Measurements from ENCODE around the gene TNP2. TPM values are rescaled to one million over a fixed set of nuclear protein-coding genes. Genes with fewer than 3 reads are reported as not detected.

Gene TNP2
- total RNA-seq, 5 donors from 2014 or later (not counting 1 experiment from before 2014, with no cell fraction given), result not detected

GRCh38 chr16:11219178-11219577 lies 49.9 kb downstream of the TNP2 start:
- no peak for ATAC-seq (replicated peaks in 1 of 4)
- Mint-ChIP-seq H3K27me3 (no peaks in the 10 kb centered on the region), H3K4me1 (peaks cover 16 to 33% (median 29%) of the 10 kb centered on the region in 3 donors), H3K36me3 (peaks cover 11% of the 10 kb centered on the region), H3K27ac (no peak overlapping the region), H3K9me3 (peaks cover 0 to 13% (median 7%) of the 10 kb centered on the region in 3 donors), H3K4me3 (no peak overlapping the region)
- no peak overlapping the region for H3K4me3 ChIP-seq (ENCODE audit: control insufficient read depth in 1 of 2, extremely low read depth in 1 of 2, low read length in 1 of 2)
- H3K9me3 ChIP-seq, result no peaks in the 10 kb centered on the region
- 38% methylated on average over 2 of the region's 4 CpGs for WGBS (ENCODE audit: insufficient coverage)
- no peak for DNase-seq
- ChIA-PET POLR2A (interaction anchor here in 1 of 2 donors (0.6 kb wide), 1 partner anchor 43 kb away, joined by 11 read pairs; no protein-coding TSS in a partner anchor), CTCF (interaction anchor here in 1 of 2 donors (0.6 to 1.3 kb wide), 2 partner anchors 36 to 164 kb away, joined by 3 to 4 read pairs; no protein-coding TSS in a partner anchor)
- no peaks in the 10 kb centered on the region for H3K36me3 ChIP-seq (ENCODE audit: control insufficient read depth in 2 of 2, extremely low read depth in 1 of 2, insufficient read depth in 1 of 2, low read length in 1 of 2)
- no peaks in the 10 kb centered on the region for H3K27me3 ChIP-seq (replicated peaks in 1 of 2; ENCODE audit: control insufficient read depth in 2 of 2, extremely low read depth in 1 of 2, insufficient read depth in 2 of 2, low read length in 1 of 2)
- no peak overlapping the region for H3K27ac ChIP-seq (ENCODE audit: low read length)
- H3K4me1 ChIP-seq (ENCODE audit: control insufficient read depth in 1 of 2, extremely low read depth in 1 of 2, insufficient read depth in 2 of 2, low read length in 2 of 2), result peaks cover 6 to 18% of the 10 kb centered on the region in 2 experiments

GRCh38 chr16:11218604-11218962 lies 50.5 kb downstream of the TNP2 start:
- H3K4me1 ChIP-seq (ENCODE audit: control insufficient read depth in 1 of 2, extremely low read depth in 1 of 2, insufficient read depth in 2 of 2, low read length in 2 of 2), result peaks cover 2 to 12% of the 10 kb centered on the region in 2 experiments
- ChIA-PET CTCF (interaction anchor here in 1 of 2 donors (1.3 kb wide), 1 partner anchor 37 kb away, joined by 4 read pairs; no protein-coding TSS in a partner anchor), POLR2A (no interaction called here)
- no peaks in the 10 kb centered on the region for H3K9me3 ChIP-seq
- peaks cover 11% of the 10 kb centered on the region for H3K36me3 Mint-ChIP-seq
- peaks cover 13 to 28% (median 25%) of the 10 kb centered on the region in 3 donors for H3K4me1 Mint-ChIP-seq
- no peak for ATAC-seq (replicated peaks in 1 of 4)
- no CpG with 5 or more reads among the region's 1 CpG for WGBS (ENCODE audit: insufficient coverage)
- no peak overlapping the region for H3K4me3 ChIP-seq (ENCODE audit: control insufficient read depth in 1 of 2, extremely low read depth in 1 of 2, low read length in 1 of 2)
- no peak overlapping the region for H3K4me3 Mint-ChIP-seq
- no peaks in the 10 kb centered on the region for H3K36me3 ChIP-seq (ENCODE audit: control insufficient read depth in 2 of 2, extremely low read depth in 1 of 2, insufficient read depth in 1 of 2, low read length in 1 of 2)
- DNase-seq, result peak in 1 of 35 experiments; percentile 27
- no peaks in the 10 kb centered on the region for H3K27me3 Mint-ChIP-seq
- peaks cover 0 to 13% (median 7%) of the 10 kb centered on the region in 3 donors for H3K9me3 Mint-ChIP-seq
- H3K27me3 ChIP-seq (replicated peaks in 1 of 2; ENCODE audit: control insufficient read depth in 2 of 2, extremely low read depth in 1 of 2, insufficient read depth in 2 of 2, low read length in 1 of 2), result no peaks in the 10 kb centered on the region
- no peak overlapping the region for H3K27ac Mint-ChIP-seq
- H3K27ac ChIP-seq (ENCODE audit: low read length), result no peak overlapping the region

Other genes with a start within 250 kb of the TNP2 start
- 10 to 100 TPM; 49.2 to 67.2 (median 54.5) TPM for gene SOCS1, start 13.1 kb downstream of the TNP2 start, total RNA-seq
- gene PRM3, start 4.3 kb upstream of the TNP2 start, total RNA-seq, result not detected
- not detected for gene PRM2, start 7.2 kb upstream of the TNP2 start, total RNA-seq
- not detected for gene PRM1, start 12.0 kb upstream of the TNP2 start, total RNA-seq
- 1 to 10 TPM; 1.8 to 6.3 (median 4.2) TPM for gene RMI2, start 76.1 kb upstream of the TNP2 start, total RNA-seq

All from T-cell (primary cell).